ENCODE results near the gene GPLD1. TPM values are rescaled to one million over a fixed set of nuclear protein-coding genes. Genes with fewer than 3 reads are reported as not detected.

The GPLD1 gene
- total RNA-seq, 5 donors from 2014 or later (not counting 1 experiment from before 2014, with no cell fraction given): 0.50 to 1.5 (median 1.4) TPM

GRCh38 chr6:24481449-24481848 is 7.9 kb downstream of the GPLD1 start:
- no peaks in the 10 kb centered on the region for H3K27me3 ChIP-seq (replicated peaks in 1 of 2; ENCODE audit: control insufficient read depth in 2 of 2, extremely low read depth in 1 of 2, insufficient read depth in 2 of 2, low read length in 1 of 2)
- ATAC-seq (replicated peaks in 1 of 4) (no peak), DNase-seq (no peak)
- POLR2A ChIA-PET: interaction anchor here in 1 of 2 donors (0.6 kb wide), 1 partner anchor 784 kb away, joined by 3 read pairs; no protein-coding TSS in a partner anchor
- no peaks in the 10 kb centered on the region for H3K27me3 Mint-ChIP-seq
- CTCF ChIA-PET: no interaction called here
- 97% methylated on average over 4 of the region's 5 CpGs for WGBS (ENCODE audit: insufficient coverage)
- H3K36me3 ChIP-seq (ENCODE audit: control insufficient read depth in 2 of 2, extremely low read depth in 1 of 2, insufficient read depth in 1 of 2, low read length in 1 of 2): no peaks in the 10 kb centered on the region
- no peak overlapping the region for H3K27ac ChIP-seq (ENCODE audit: low read length)
- H3K4me3 Mint-ChIP-seq: no peak overlapping the region
- H3K27ac Mint-ChIP-seq: no peak overlapping the region
- no peaks in the 10 kb centered on the region for H3K9me3 Mint-ChIP-seq
- no peaks in the 10 kb centered on the region for H3K4me1 Mint-ChIP-seq
- no peaks in the 10 kb centered on the region for H3K4me1 ChIP-seq (ENCODE audit: control insufficient read depth in 1 of 2, extremely low read depth in 1 of 2, insufficient read depth in 2 of 2, low read length in 2 of 2)
- H3K36me3 Mint-ChIP-seq: no peaks in the 10 kb centered on the region
- H3K9me3 ChIP-seq: no peaks in the 10 kb centered on the region
- H3K4me3 ChIP-seq (ENCODE audit: control insufficient read depth in 1 of 2, extremely low read depth in 1 of 2, low read length in 1 of 2): no peak overlapping the region

- Histone ChIP-seq H3K27ac (ENCODE audit: low read length) (no peak overlapping the region), H3K9me3 (no peaks in the 10 kb centered on the region), H3K36me3 (ENCODE audit: control insufficient read depth in 2 of 2, extremely low read depth in 1 of 2, insufficient read depth in 1 of 2, low read length in 1 of 2) (no peaks in the 10 kb centered on the region), H3K27me3 (replicated peaks in 1 of 2; ENCODE audit: control insufficient read depth in 2 of 2, extremely low read depth in 1 of 2, insufficient read depth in 2 of 2, low read length in 1 of 2) (no peaks in the 10 kb centered on the region), H3K4me3 (ENCODE audit: control insufficient read depth in 1 of 2, extremely low read depth in 1 of 2, low read length in 1 of 2) (no peak overlapping the region), H3K4me1 (ENCODE audit: control insufficient read depth in 1 of 2, extremely low read depth in 1 of 2, insufficient read depth in 2 of 2, low read length in 2 of 2) (no peaks in the 10 kb centered on the region)
- Mint-ChIP-seq H3K4me1 (no peaks in the 10 kb centered on the region), H3K27me3 (no peaks in the 10 kb centered on the region), H3K36me3 (no peaks in the 10 kb centered on the region), H3K9me3 (no peaks in the 10 kb centered on the region), H3K4me3 (no peak overlapping the region), H3K27ac (no peak overlapping the region)
- ATAC-seq (replicated peaks in 1 of 4) (no peak), DNase-seq (no peak)
- POLR2A ChIA-PET: no interaction called here
- 92% methylated on average over 7 of the region's 9 CpGs for WGBS (ENCODE audit: insufficient coverage)
- CTCF ChIA-PET: no interaction called here
Observed at GRCh38 chr6:24480705-24481104, 8.7 kb downstream of the GPLD1 start.

GRCh38 chr6:24478903-24479302 is 10.5 kb downstream of the GPLD1 start:
- Histone ChIP-seq H3K9me3 (no peaks in the 10 kb centered on the region), H3K4me1 (ENCODE audit: control insufficient read depth in 1 of 2, extremely low read depth in 1 of 2, insufficient read depth in 2 of 2, low read length in 2 of 2) (no peaks in the 10 kb centered on the region), H3K36me3 (ENCODE audit: control insufficient read depth in 2 of 2, extremely low read depth in 1 of 2, insufficient read depth in 1 of 2, low read length in 1 of 2) (no peaks in the 10 kb centered on the region), H3K4me3 (ENCODE audit: control insufficient read depth in 1 of 2, extremely low read depth in 1 of 2, low read length in 1 of 2) (no peak overlapping the region), H3K27ac (ENCODE audit: low read length) (no peak overlapping the region), H3K27me3 (replicated peaks in 1 of 2; ENCODE audit: control insufficient read depth in 2 of 2, extremely low read depth in 1 of 2, insufficient read depth in 2 of 2, low read length in 1 of 2) (no peaks in the 10 kb centered on the region)
- DNase-seq (no peak), ATAC-seq (replicated peaks in 1 of 4) (no peak)
- WGBS (ENCODE audit: insufficient coverage): 81% methylated on average over 3 of the region's 4 CpGs
- Mint-ChIP-seq H3K4me1 (no peaks in the 10 kb centered on the region), H3K9me3 (no peaks in the 10 kb centered on the region), H3K27ac (no peak overlapping the region), H3K36me3 (no peaks in the 10 kb centered on the region), H3K4me3 (no peak overlapping the region), H3K27me3 (no peaks in the 10 kb centered on the region)
- CTCF ChIA-PET: no interaction called here
- POLR2A ChIA-PET: no interaction called here

- no CpG with 5 or more reads among the region's 1 CpG for WGBS (ENCODE audit: insufficient coverage)
- no peaks in the 10 kb centered on the region for H3K9me3 ChIP-seq
- ATAC-seq (replicated peaks in 1 of 4) (no peak), DNase-seq (no peak)
- ChIA-PET POLR2A (no interaction called here), CTCF (no interaction called here)
- Mint-ChIP-seq H3K4me3 (no peak overlapping the region), H3K4me1 (no peaks in the 10 kb centered on the region), H3K27ac (no peak overlapping the region), H3K9me3 (no peaks in the 10 kb centered on the region), H3K36me3 (no peaks in the 10 kb centered on the region), H3K27me3 (no peaks in the 10 kb centered on the region)
- H3K27me3 ChIP-seq (replicated peaks in 1 of 2; ENCODE audit: control insufficient read depth in 2 of 2, extremely low read depth in 1 of 2, insufficient read depth in 2 of 2, low read length in 1 of 2): no peaks in the 10 kb centered on the region
- no peaks in the 10 kb centered on the region for H3K4me1 ChIP-seq (ENCODE audit: control insufficient read depth in 1 of 2, extremely low read depth in 1 of 2, insufficient read depth in 2 of 2, low read length in 2 of 2)
- H3K36me3 ChIP-seq (ENCODE audit: control insufficient read depth in 2 of 2, extremely low read depth in 1 of 2, insufficient read depth in 1 of 2, low read length in 1 of 2): no peaks in the 10 kb centered on the region
- H3K27ac ChIP-seq (ENCODE audit: low read length): no peak overlapping the region
- no peak overlapping the region for H3K4me3 ChIP-seq (ENCODE audit: control insufficient read depth in 1 of 2, extremely low read depth in 1 of 2, low read length in 1 of 2)
Observed at GRCh38 chr6:24477070-24477469, 12.3 kb downstream of the GPLD1 start.

GRCh38 chr6:24476631-24477030 is 12.7 kb downstream of the GPLD1 start:
- WGBS (ENCODE audit: insufficient coverage): 88% methylated on average over 6 of the region's 6 CpGs
- CTCF ChIA-PET: no interaction called here
- H3K27me3 Mint-ChIP-seq: no peaks in the 10 kb centered on the region
- ATAC-seq (replicated peaks in 1 of 4): no peak
- H3K4me1 Mint-ChIP-seq: no peaks in the 10 kb centered on the region
- H3K4me3 Mint-ChIP-seq: no peak overlapping the region
- Histone ChIP-seq H3K9me3 (no peaks in the 10 kb centered on the region), H3K27ac (ENCODE audit: low read length) (no peak overlapping the region), H3K36me3 (ENCODE audit: control insufficient read depth in 2 of 2, extremely low read depth in 1 of 2, insufficient read depth in 1 of 2, low read length in 1 of 2) (no peaks in the 10 kb centered on the region), H3K4me1 (ENCODE audit: control insufficient read depth in 1 of 2, extremely low read depth in 1 of 2, insufficient read depth in 2 of 2, low read length in 2 of 2) (no peaks in the 10 kb centered on the region), H3K4me3 (ENCODE audit: control insufficient read depth in 1 of 2, extremely low read depth in 1 of 2, low read length in 1 of 2) (no peak overlapping the region), H3K27me3 (replicated peaks in 1 of 2; ENCODE audit: control insufficient read depth in 2 of 2, extremely low read depth in 1 of 2, insufficient read depth in 2 of 2, low read length in 1 of 2) (no peaks in the 10 kb centered on the region)
- no peak overlapping the region for H3K27ac Mint-ChIP-seq
- DNase-seq: no peak
- no peaks in the 10 kb centered on the region for H3K36me3 Mint-ChIP-seq
- H3K9me3 Mint-ChIP-seq: no peaks in the 10 kb centered on the region
- POLR2A ChIA-PET: no interaction called here

- H3K9me3 ChIP-seq: no peaks in the 10 kb centered on the region
- no peak for ATAC-seq (replicated peaks in 1 of 4)
- no peaks in the 10 kb centered on the region for H3K9me3 Mint-ChIP-seq
- no peaks in the 10 kb centered on the region for H3K4me1 Mint-ChIP-seq
- ChIA-PET CTCF (no interaction called here), POLR2A (no interaction called here)
- no peak overlapping the region for H3K27ac Mint-ChIP-seq
- no peaks in the 10 kb centered on the region for H3K36me3 Mint-ChIP-seq
- peaks cover 0 to 7% of the 10 kb centered on the region in 2 donors for H3K36me3 ChIP-seq (ENCODE audit: control insufficient read depth in 2 of 2, extremely low read depth in 1 of 2, insufficient read depth in 1 of 2, low read length in 1 of 2)
- H3K4me3 Mint-ChIP-seq: no peak overlapping the region
- H3K27me3 Mint-ChIP-seq: no peaks in the 10 kb centered on the region
- no peak for DNase-seq
- H3K4me3 ChIP-seq (ENCODE audit: control insufficient read depth in 1 of 2, extremely low read depth in 1 of 2, low read length in 1 of 2): no peak overlapping the region
- H3K27me3 ChIP-seq (replicated peaks in 1 of 2; ENCODE audit: control insufficient read depth in 2 of 2, extremely low read depth in 1 of 2, insufficient read depth in 2 of 2, low read length in 1 of 2): no peaks in the 10 kb centered on the region
- no peak overlapping the region for H3K27ac ChIP-seq (ENCODE audit: low read length)
- no peaks in the 10 kb centered on the region for H3K4me1 ChIP-seq (ENCODE audit: control insufficient read depth in 1 of 2, extremely low read depth in 1 of 2, insufficient read depth in 2 of 2, low read length in 2 of 2)
Observed at GRCh38 chr6:24472181-24472580, 17.2 kb downstream of the GPLD1 start.

GRCh38 chr6:24469811-24470210 is 19.6 kb downstream of the GPLD1 start:
- ATAC-seq (replicated peaks in 1 of 4) (no peak), DNase-seq (no peak)
- Mint-ChIP-seq H3K27me3 (no peaks in the 10 kb centered on the region), H3K4me3 (no peak overlapping the region), H3K36me3 (no peaks in the 10 kb centered on the region), H3K27ac (no peak overlapping the region), H3K4me1 (no peaks in the 10 kb centered on the region), H3K9me3 (no peaks in the 10 kb centered on the region)
- H3K4me1 ChIP-seq (ENCODE audit: control insufficient read depth in 1 of 2, extremely low read depth in 1 of 2, insufficient read depth in 2 of 2, low read length in 2 of 2): no peaks in the 10 kb centered on the region
- no peak overlapping the region for H3K4me3 ChIP-seq (ENCODE audit: control insufficient read depth in 1 of 2, extremely low read depth in 1 of 2, low read length in 1 of 2)
- CTCF ChIA-PET: no interaction called here
- no peaks in the 10 kb centered on the region for H3K9me3 ChIP-seq
- H3K27me3 ChIP-seq (replicated peaks in 1 of 2; ENCODE audit: control insufficient read depth in 2 of 2, extremely low read depth in 1 of 2, insufficient read depth in 2 of 2, low read length in 1 of 2): no peaks in the 10 kb centered on the region
- no CpG with 5 or more reads among the region's 7 CpGs for WGBS (ENCODE audit: insufficient coverage)
- H3K27ac ChIP-seq (ENCODE audit: low read length): no peak overlapping the region
- H3K36me3 ChIP-seq (ENCODE audit: control insufficient read depth in 2 of 2, extremely low read depth in 1 of 2, insufficient read depth in 1 of 2, low read length in 1 of 2): peaks cover 0 to 7% of the 10 kb centered on the region in 2 donors
- POLR2A ChIA-PET: no interaction called here
